HG02852 (cell line): Measurements from ENCODE around the gene STX8.
A peak's percentile ranks its signal among the peaks of the same experiment; 100 is the strongest.
"Not testable (repeated sequence)": the region's sequence is repeated elsewhere in the genome, so short reads cannot be mapped to it uniquely, and the experiment has no call there.

Experiments used
- ATAC-seq: cut with Tn5 transposase; IDR thresholded peaks from one replicate; pipeline ENCODE4 v1.9.1; 2021; ENCODE audit warnings: mild to moderate bottlenecking, moderate library complexity; ENCODE audit not compliant: unreplicated experiment

Gene STX8

GRCh38 chr17:9575381-9576101, at the start of gene STX8:
Gene STX8 (minus strand): TSS chr17:9575820. CDS start chr17:9575808, 12 bp downstream.
- peak; percentile 66 for ATAC-seq

- no peak for ATAC-seq
Observed at GRCh38 chr17:9622961-9623360, 47.3 kb upstream of the STX8 start.

GRCh38 chr17:9615486-9615885, 39.9 kb upstream of the STX8 start:
- ATAC-seq = no peak

- ATAC-seq = no peak
Observed at GRCh38 chr17:9612006-9612405, 36.4 kb upstream of the STX8 start.

GRCh38 chr17:9611557-9611956, 35.9 kb upstream of the STX8 start:
- no peak for ATAC-seq

GRCh38 chr17:9607058-9607457, 31.4 kb upstream of the STX8 start:
- ATAC-seq = not testable (repeated sequence)

- ATAC-seq = no peak
Observed at GRCh38 chr17:9606453-9606852, 30.8 kb upstream of the STX8 start.

- not testable (repeated sequence) for ATAC-seq
Observed at GRCh38 chr17:9604583-9604982, 29.0 kb upstream of the STX8 start.

GRCh38 chr17:9598661-9599060, 23.0 kb upstream of the STX8 start:
- no peak for ATAC-seq

GRCh38 chr17:9597638-9598037, 22.0 kb upstream of the STX8 start:
- ATAC-seq = not testable (repeated sequence)

GRCh38 chr17:9594065-9594464, 18.4 kb upstream of the STX8 start:
- no peak for ATAC-seq

- ATAC-seq = no peak
Observed at GRCh38 chr17:9587969-9588656, 12.5 kb upstream of the STX8 start.

- no peak for ATAC-seq
Observed at GRCh38 chr17:9577373-9577709, 1.7 kb upstream of the STX8 start.

- peak; percentile 56 for ATAC-seq
Observed at GRCh38 chr17:9576521-9577372, 1.1 kb upstream of the STX8 start, which contains the start of gene CFAP52. Gene CFAP52 (plus strand): TSS chr17:9576642. CDS start chr17:9576696, 54 bp downstream.

GRCh38 chr17:9571201-9571600, 4.4 kb downstream of the STX8 start:
- ATAC-seq = no peak

GRCh38 chr17:9568957-9569588, 6.5 kb downstream of the STX8 start:
- ATAC-seq = no peak

- no peak for ATAC-seq
Observed at GRCh38 chr17:9568004-9568403, 7.6 kb downstream of the STX8 start.

- not testable (repeated sequence) for ATAC-seq
Observed at GRCh38 chr17:9566739-9567138, 8.9 kb downstream of the STX8 start.

- no peak for ATAC-seq
Observed at GRCh38 chr17:9566067-9566466, 9.6 kb downstream of the STX8 start.

GRCh38 chr17:9564104-9564503, 11.5 kb downstream of the STX8 start:
- ATAC-seq = no peak

- no peak for ATAC-seq
Observed at GRCh38 chr17:9557857-9558256, 17.8 kb downstream of the STX8 start.
